ENCODE data around the gene IER5. TPM values are rescaled to one million over a fixed set of nuclear protein-coding genes. Genes with fewer than 3 reads are reported as not detected.

IER5 gene
- total and polyA plus RNA-seq, 9 of the 15 experiments (the other 6 are each of a cell fraction or from before 2014, with no cell fraction given), result 2.4 to 32.1 (median 12.0) TPM

DNA sequence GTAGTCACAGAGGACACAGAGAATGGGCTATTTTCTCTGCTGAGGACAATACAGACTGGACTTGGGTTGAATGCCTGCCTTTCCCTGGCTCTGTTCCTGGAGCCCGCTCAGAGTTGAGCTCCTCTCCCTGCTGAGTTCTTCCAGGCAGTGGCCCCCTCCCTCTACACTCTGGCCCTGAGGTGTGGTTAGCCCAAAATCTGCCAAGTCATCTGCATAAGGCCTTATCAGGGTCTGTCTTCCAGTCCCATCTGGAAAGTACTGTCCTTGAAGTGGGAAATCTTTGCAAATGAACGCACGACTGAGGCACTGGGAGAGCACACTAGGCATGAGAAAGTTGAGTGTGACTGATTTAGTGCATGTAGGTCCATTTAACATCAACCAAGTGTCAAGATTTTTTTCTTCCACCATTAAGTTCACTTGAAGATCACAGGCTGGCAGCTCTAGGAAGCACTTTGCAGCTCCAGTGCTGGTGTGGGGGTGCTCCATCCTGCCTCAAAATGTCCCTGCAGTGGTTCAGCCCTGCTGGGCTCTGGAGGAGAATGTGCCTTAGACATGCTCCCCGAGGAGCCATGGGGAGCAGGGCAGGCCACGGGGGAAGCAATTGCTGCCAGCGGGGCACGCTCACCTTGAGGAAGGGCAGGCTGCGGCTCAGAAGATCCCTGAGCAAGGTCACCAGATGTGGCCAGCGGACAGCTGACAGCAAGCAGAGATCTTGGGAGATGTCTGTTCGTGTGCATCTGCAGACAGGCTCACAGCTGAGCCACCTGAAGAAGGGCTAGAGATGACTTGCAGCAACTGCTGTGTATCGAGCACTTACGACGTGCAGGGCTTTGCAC is 41.5 kb downstream of the IER5 start (continued):
- TF ChIP-seq, protein P1, sequence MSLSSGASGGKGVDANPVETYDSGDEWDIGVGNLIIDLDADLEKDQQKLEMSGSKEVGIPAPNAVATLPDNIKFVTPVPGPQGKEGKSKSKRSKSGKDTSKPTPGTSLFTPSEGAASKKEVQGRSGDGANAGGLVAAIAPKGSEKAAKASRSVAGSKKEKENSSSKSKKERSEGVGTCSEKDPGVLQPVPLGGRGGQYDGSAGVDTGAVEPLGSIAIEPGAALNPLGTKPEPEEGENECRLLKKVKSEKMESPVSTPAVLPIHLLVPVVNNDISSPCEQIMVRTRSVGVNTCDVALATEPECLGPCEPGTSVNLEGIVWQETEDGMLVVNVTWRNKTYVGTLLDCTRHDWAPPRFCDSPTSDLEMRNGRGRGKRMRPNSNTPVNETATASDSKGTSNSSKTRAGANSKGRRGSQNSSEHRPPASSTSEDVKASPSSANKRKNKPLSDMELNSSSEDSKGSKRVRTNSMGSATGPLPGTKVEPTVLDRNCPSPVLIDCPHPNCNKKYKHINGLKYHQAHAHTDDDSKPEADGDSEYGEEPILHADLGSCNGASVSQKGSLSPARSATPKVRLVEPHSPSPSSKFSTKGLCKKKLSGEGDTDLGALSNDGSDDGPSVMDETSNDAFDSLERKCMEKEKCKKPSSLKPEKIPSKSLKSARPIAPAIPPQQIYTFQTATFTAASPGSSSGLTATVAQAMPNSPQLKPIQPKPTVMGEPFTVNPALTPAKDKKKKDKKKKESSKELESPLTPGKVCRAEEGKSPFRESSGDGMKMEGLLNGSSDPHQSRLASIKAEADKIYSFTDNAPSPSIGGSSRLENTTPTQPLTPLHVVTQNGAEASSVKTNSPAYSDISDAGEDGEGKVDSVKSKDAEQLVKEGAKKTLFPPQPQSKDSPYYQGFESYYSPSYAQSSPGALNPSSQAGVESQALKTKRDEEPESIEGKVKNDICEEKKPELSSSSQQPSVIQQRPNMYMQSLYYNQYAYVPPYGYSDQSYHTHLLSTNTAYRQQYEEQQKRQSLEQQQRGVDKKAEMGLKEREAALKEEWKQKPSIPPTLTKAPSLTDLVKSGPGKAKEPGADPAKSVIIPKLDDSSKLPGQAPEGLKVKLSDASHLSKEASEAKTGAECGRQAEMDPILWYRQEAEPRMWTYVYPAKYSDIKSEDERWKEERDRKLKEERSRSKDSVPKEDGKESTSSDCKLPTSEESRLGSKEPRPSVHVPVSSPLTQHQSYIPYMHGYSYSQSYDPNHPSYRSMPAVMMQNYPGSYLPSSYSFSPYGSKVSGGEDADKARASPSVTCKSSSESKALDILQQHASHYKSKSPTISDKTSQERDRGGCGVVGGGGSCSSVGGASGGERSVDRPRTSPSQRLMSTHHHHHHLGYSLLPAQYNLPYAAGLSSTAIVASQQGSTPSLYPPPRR (CRISPR knock-in tag; IDR thresholded peaks at IDR 0.05; ENCODE audit: borderline replicate concordance), result no peak
- TF ChIP-seq STAG1 (CRISPR knock-in tag; IDR thresholded peaks at IDR 0.05; ENCODE audit: borderline replicate concordance) (no peak), KLF10 (CRISPR knock-in tag; IDR thresholded peaks at IDR 0.05) (no peak), ASH1L (IDR thresholded peaks at IDR 0.05; ENCODE audit: borderline replicate concordance, low read depth, partially characterized antibody) (no peak), E2F8 (IDR thresholded peaks at IDR 0.05; ENCODE audit: low read depth, partially characterized antibody) (no peak), ZBED1 (IDR thresholded peaks at IDR 0.05) (no peak), SMAD2 (IDR thresholded peaks at IDR 0.05; ENCODE audit: low read depth, low read length) (no peak), THRA (IDR thresholded peaks at IDR 0.05) (no peak), NONO (IDR thresholded peaks at IDR 0.05; ENCODE audit: low read depth in 2 of 2, low read length in 1 of 2) (peak in 1 of 2 experiments; percentile 49; a peak in 1 of 4 replicates), NCOA2 (IDR thresholded peaks at IDR 0.05; ENCODE audit: partially characterized antibody in 2 of 2) (no peak), CC2D1A (IDR thresholded peaks at IDR 0.05) (no peak), NFE2 (IDR thresholded peaks at IDR 0.05; ENCODE audit: low read depth) (peak; percentile 100), STAT5A (IDR thresholded peaks at IDR 0.05; ENCODE audit: borderline replicate concordance, low read length) (peak; percentile 74)
- TF ChIP-seq, protein P2, sequence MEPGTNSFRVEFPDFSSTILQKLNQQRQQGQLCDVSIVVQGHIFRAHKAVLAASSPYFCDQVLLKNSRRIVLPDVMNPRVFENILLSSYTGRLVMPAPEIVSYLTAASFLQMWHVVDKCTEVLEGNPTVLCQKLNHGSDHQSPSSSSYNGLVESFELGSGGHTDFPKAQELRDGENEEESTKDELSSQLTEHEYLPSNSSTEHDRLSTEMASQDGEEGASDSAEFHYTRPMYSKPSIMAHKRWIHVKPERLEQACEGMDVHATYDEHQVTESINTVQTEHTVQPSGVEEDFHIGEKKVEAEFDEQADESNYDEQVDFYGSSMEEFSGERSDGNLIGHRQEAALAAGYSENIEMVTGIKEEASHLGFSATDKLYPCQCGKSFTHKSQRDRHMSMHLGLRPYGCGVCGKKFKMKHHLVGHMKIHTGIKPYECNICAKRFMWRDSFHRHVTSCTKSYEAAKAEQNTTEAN (CRISPR knock-in tag; IDR thresholded peaks at IDR 0.05), result no peak
- TF ChIP-seq, protein P3, sequence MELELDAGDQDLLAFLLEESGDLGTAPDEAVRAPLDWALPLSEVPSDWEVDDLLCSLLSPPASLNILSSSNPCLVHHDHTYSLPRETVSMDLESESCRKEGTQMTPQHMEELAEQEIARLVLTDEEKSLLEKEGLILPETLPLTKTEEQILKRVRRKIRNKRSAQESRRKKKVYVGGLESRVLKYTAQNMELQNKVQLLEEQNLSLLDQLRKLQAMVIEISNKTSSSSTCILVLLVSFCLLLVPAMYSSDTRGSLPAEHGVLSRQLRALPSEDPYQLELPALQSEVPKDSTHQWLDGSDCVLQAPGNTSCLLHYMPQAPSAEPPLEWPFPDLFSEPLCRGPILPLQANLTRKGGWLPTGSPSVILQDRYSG (tag; conservative IDR thresholded peaks at IDR 0.05; ENCODE audit: low read depth), result no peak
